GM12873 (cell line): ENCODE measurements around the gene HPCA.

Source experiments
- CTCF ChIP-seq: IDR thresholded peaks from 2 replicates; pipeline ENCODE4 v1.5.1; 2012; ENCODE audit warnings: low read depth, mild to moderate bottlenecking, moderate library complexity, low read length, control low read depth; ENCODE audit not compliant: insufficient read depth; ENCODE audit errors: missing control alignments

The HPCA gene

GRCh38 chr1:32901823-32902534, 15.7 kb downstream of the HPCA start:
- no peak for TF ChIP-seq CTCF

GRCh38 chr1:32902535-32902920, 16.2 kb downstream of the HPCA start:
- no peak for TF ChIP-seq CTCF

- no peak for TF ChIP-seq CTCF
Observed at GRCh38 chr1:32903991-32904785, 17.9 kb downstream of the HPCA start.

GRCh38 chr1:32904797-32905196, 18.5 kb downstream of the HPCA start:
- TF ChIP-seq CTCF, result no peak

GRCh38 chr1:32906654-32907053, 20.4 kb downstream of the HPCA start:
- no peak for TF ChIP-seq CTCF

- no peak for TF ChIP-seq CTCF
Observed at GRCh38 chr1:32907435-32907834, 21.1 kb downstream of the HPCA start.

- no peak for TF ChIP-seq CTCF
Observed at GRCh38 chr1:32910319-32910718, 24.0 kb downstream of the HPCA start.
